ENCODE data around the gene AFAP1L1. TPM values are rescaled to one million over a fixed set of nuclear protein-coding genes. Genes with fewer than 3 reads are reported as not detected.
A peak's percentile ranks its signal among the peaks of the same experiment; 100 is the strongest.

The AFAP1L1 gene
- polyA plus RNA-seq, 2 of the 4 experiments (the other 2 are of a cell fraction) = 1.5 to 3.5 TPM

DNA sequence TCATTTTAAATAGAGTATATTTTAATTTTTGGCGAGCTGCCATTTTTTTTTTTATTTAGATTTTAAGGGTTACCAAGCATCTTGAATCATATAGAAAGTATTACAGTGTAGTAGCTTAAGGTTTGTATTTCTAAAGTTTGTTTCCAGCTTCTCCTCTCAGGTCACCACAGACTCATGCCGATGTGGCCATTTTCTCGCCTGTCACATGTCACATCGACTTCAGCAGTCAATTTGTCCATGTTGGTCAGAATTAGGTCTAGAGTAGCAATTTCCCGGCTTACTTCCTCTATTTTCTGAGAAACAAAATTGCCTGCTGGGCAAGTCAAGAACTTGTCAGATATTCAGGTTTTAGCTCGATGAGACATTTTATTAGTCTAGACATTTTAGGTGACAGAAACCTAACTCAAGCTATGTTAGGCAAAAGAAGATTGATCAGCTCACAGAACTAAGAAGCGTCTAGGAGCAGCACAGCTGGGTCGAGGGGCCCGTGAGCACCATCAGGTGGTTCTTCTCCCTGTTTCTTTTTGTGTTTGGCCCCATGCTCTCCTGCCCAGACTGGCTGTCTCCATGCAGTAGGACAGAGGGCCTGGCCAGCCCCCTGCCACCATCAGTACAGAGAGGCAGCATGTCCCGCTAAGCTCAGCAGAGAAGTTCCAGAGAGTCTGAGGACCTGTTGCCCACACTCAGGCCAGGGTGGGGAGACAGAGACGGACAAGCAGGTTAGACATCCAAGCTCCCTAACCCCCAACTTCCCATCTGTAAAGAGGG, 48.4 kb upstream of the AFAP1L1 start (continued):
- no peak for TF ChIP-seq KDM1A (IDR thresholded peaks at IDR 0.05; ENCODE audit: low read depth)
- TF ChIP-seq RAD21 (conservative IDR thresholded peaks at IDR 0.05 in 1 of 2, IDR thresholded peaks at IDR 0.05 in 1 of 2) = no peak
- no peak for TF ChIP-seq BHLHE40 (IDR thresholded peaks at IDR 0.05; ENCODE audit: low read depth, low read length)

- ChIA-PET POLR2A (no interaction called here), CTCF (interaction anchor here (0.9 to 3.1 kb wide), 6 partner anchors 11 to 95 kb away, joined by 3 to 11 read pairs (median 4); partner anchors contain the start of gene ABLIM3)
- H3K4me1 ChIP-seq = peaks cover 16% of the 10 kb centered on the region; the same call in 1 of the 3 replicates
- TF ChIP-seq MAZ (IDR thresholded peaks at IDR 0.05; ENCODE audit: borderline replicate concordance, low read depth, low read length) = no peak
- no peak for TF ChIP-seq FOSB (CRISPR knock-in tag; IDR thresholded peaks at IDR 0.05)
- no peak for TF ChIP-seq FOXS1 (CRISPR knock-in tag; IDR thresholded peaks at IDR 0.05)
- TF ChIP-seq FOSL2 (IDR thresholded peaks at IDR 0.05) = no peak
- no peak for TF ChIP-seq FOSL2 (CRISPR knock-in tag; IDR thresholded peaks at IDR 0.05)
- no peak for TF ChIP-seq TP53 (CRISPR knock-in tag; IDR thresholded peaks at IDR 0.05)
- TF ChIP-seq PHF8 (IDR thresholded peaks at IDR 0.05; ENCODE audit: borderline replicate concordance, low read depth) = no peak
- no peak for TF ChIP-seq RAD21 (conservative IDR thresholded peaks at IDR 0.05 in 1 of 2, IDR thresholded peaks at IDR 0.05 in 1 of 2)
- no peak for TF ChIP-seq PBX3 (IDR thresholded peaks at IDR 0.05)
- no peak for TF ChIP-seq ATOH8 (CRISPR knock-in tag; IDR thresholded peaks at IDR 0.05; ENCODE audit: low read depth)
- no peak overlapping the region for H3K4me3 ChIP-seq
- no peak for ATAC-seq
- 73% methylated on average over 5 of the region's 5 CpGs for WGBS (ENCODE audit: missing lambda C conversion rate)
- no peak for DNase-seq (ENCODE audit: low read depth in 1 of 2, low spot score in 1 of 2)
- FAIRE-seq = no peak
- no peaks in the 10 kb centered on the region for H3K9me3 ChIP-seq
- H3K27ac ChIP-seq = no peak overlapping the region
- H3K4me2 ChIP-seq = no peak overlapping the region
Observed at GRCh38 chr5:149224282-149224681, 47.4 kb upstream of the AFAP1L1 start.

GRCh38 chr5:149227168-149227826, 44.4 kb upstream of the AFAP1L1 start:
- Histone ChIP-seq H3K9me3 (no peaks in the 10 kb centered on the region), H3K4me3 (no peak overlapping the region), H3K27ac (0 out of 6 replicates have a peak overlapping the region, but pooled peaks of 1 of the 2 experiments have one; percentile 12), H3K4me1 (peaks cover 16% of the 10 kb centered on the region; the same call in 1 of the 3 replicates), H3K4me2 (0 out of 3 replicates have a peak overlapping the region, but pooled peaks have one; percentile 11)
- DNase-seq (ENCODE audit: low read depth in 1 of 2, low spot score in 1 of 2) = peak in 1 of 2 experiments; percentile 21
- no peak for ATAC-seq
- WGBS (ENCODE audit: missing lambda C conversion rate) = 49% methylated on average over 2 of the region's 2 CpGs
- no peak for FAIRE-seq
- CTCF ChIA-PET = interaction anchor here (1.1 to 9.7 kb wide), 4 partner anchors 8 to 192 kb away, joined by 3 to 149 read pairs (median 42); partner anchors contain the start of gene ABLIM3
- POLR2A ChIA-PET = no interaction called here
- no peak for TF ChIP-seq FOSL2 (IDR thresholded peaks at IDR 0.05)
- TF ChIP-seq FOSL2 (CRISPR knock-in tag; IDR thresholded peaks at IDR 0.05) = peak; percentile 22; the same call in 1 of the 2 replicates
- TF ChIP-seq CTCF (IDR thresholded peaks at IDR 0.05) = no peak
- no peak for TF ChIP-seq KDM5A (IDR thresholded peaks at IDR 0.05)
